ENCODE data around the gene MLYCD. TPM values are rescaled to one million over a fixed set of nuclear protein-coding genes. Genes with fewer than 3 reads are reported as not detected.
A peak's percentile ranks its signal among the peaks of the same experiment; 100 is the strongest.

MLYCD gene
- total RNA-seq, 2 experiments from 2014 or later: 3.3 to 3.8 TPM

DNA sequence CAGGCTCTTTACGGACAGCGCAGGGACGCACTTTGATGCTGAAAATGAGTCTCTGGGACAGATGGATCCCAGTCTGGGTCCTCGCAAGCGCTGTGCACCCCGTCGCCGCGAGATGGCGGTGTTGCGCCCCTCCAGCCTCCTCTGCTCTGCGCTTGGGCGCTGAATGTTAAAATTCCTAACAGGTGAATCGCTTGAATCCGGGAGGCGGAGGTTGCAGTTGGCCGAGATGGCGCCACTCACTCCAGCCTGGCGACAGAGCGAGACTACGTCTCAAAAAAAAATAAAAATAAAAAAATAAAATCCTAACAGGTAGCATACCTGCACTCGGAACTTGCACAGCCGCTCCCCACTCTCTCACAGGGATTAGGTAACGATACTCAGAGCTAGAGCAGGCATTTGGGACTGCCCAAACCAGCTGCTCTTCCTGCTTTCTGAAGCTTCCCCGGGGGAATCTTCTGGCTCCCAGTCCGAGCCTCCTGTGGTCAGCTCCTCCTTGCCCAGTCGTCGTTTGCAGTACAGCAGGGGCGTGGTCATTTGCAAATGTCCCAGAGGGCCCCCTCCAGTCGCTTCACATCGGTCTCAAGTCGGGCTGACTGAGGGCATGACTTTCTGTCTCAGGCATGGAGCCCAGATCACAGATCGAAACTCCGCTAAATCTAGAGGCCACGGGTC, 27.9 kb downstream of the MLYCD start:
- H3K27me3 Mint-ChIP-seq: no peaks in the 10 kb centered on the region
- H3K27ac Mint-ChIP-seq: no peak overlapping the region
- CTCF ChIA-PET: interaction anchor here (0.6 to 2.6 kb wide), 15 partner anchors 10 to 1779 kb away, joined by 3 to 9 read pairs (median 4); partner anchors contain the start of gene OSGIN1
- DNase-seq (peak; percentile 81), ATAC-seq (peak; percentile 93)
- H3K36me3 Mint-ChIP-seq (ENCODE audit: low read depth): no peaks in the 10 kb centered on the region
- no peak overlapping the region for H3K4me3 Mint-ChIP-seq
- no peaks in the 10 kb centered on the region for H3K4me1 Mint-ChIP-seq
- H3K9me3 Mint-ChIP-seq (ENCODE audit: low read depth): no peaks in the 10 kb centered on the region
- POLR2A ChIA-PET: no interaction called here
- intact Hi-C loops (cut with DNase I, micrococcal nuclease): loop anchor here in 1 of 2 experiments (1.0 kb wide), 1 partner anchor 138 kb away; no protein-coding TSS in a partner anchor

DNA sequence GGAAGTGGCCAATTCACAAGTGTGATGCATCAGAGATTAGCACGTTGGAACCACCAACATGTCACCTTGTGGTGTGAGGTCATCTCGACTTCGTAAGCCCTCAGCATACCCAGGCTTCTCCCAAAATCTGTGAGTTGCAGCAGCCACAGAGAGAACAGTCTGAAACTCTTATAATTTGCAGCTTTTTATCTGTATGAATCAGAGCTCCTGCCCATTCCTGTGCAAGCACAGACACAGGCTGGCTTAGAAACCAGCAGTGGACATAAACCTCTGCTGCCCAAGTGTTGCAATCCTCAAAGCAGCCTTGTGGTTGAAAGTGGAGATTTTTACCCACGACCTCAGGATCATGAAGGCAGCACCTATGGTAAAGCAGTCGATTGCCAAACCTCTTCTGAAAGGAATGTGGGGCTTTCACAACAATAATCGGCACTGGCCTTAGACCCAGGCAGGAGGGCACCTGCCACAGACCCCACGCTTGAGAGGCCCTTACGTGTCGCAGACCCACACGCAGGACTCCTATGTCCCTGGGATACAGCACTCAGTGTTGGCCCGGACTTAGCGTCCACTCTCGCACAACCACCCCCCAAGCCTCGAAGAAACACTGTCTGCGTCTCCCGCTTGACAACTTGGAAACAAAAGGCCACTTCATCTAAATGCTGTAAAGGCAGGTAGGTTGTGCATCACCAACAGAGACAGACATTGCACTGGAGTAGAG, 29.6 kb downstream of the MLYCD start:
- no peak for ATAC-seq
- Mint-ChIP-seq H3K4me3 (no peak overlapping the region), H3K4me1 (no peaks in the 10 kb centered on the region), H3K9me3 (ENCODE audit: low read depth) (no peaks in the 10 kb centered on the region), H3K27ac (no peak overlapping the region), H3K36me3 (ENCODE audit: low read depth) (no peaks in the 10 kb centered on the region), H3K27me3 (no peaks in the 10 kb centered on the region)
- intact Hi-C loops (cut with DNase I, micrococcal nuclease): no loop called here
- no peak for DNase-seq
- POLR2A ChIA-PET: no interaction called here
- CTCF ChIA-PET: interaction anchor here (0.6 to 2.5 kb wide), 4 partner anchors 17 to 84 kb away, joined by 3 to 7 read pairs (median 4); no protein-coding TSS in a partner anchor

DNA sequence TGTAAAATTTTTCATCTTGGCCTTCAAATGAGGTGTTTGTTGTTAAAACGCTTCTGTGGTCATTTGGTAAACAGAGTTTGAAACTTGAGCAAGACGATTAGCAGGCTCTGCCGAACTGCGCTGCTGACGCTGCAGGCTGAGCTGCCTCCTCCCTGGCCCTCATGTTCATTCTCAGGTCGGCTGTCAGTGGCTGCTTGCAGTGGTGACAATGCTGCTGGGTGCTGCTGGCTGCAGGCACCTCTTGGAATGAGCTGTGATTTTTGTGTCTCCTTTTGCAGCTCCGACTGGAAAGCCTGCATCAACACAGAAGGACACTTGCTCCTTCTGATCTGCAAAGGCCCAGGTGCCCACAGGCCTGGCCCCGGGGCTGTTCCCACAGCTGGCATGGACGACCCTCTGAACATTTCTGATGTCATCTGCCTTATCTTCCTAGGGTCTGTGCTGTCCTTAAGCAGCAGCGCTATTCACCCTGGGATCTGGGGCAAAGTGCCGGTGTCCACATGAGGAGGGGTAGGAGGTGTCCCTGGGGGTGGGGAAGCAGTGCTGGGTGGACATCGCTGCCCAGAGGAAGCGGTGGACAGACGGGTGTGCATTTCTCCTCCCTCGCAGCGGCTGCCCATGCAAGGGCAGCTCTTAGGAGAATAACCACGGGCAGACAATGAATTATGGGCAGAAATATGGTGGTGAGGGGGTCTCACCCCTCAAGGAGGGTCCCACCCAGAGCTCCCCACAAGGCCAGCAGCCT, 31.1 kb downstream of the MLYCD start:
- H3K27me3 Mint-ChIP-seq: no peaks in the 10 kb centered on the region
- ChIA-PET POLR2A (no interaction called here), CTCF (interaction anchor here (1.0 to 1.1 kb wide), 2 partner anchors 26 to 136 kb away, joined by 4 read pairs; no protein-coding TSS in a partner anchor)
- H3K4me1 Mint-ChIP-seq: no peaks in the 10 kb centered on the region
- ATAC-seq: no peak
- no peaks in the 10 kb centered on the region for H3K36me3 Mint-ChIP-seq (ENCODE audit: low read depth)
- intact Hi-C loops (cut with DNase I, micrococcal nuclease): no loop called here
- DNase-seq: no peak
- no peak overlapping the region for H3K27ac Mint-ChIP-seq
- H3K4me3 Mint-ChIP-seq: no peak overlapping the region
- no peaks in the 10 kb centered on the region for H3K9me3 Mint-ChIP-seq (ENCODE audit: low read depth)

DNA sequence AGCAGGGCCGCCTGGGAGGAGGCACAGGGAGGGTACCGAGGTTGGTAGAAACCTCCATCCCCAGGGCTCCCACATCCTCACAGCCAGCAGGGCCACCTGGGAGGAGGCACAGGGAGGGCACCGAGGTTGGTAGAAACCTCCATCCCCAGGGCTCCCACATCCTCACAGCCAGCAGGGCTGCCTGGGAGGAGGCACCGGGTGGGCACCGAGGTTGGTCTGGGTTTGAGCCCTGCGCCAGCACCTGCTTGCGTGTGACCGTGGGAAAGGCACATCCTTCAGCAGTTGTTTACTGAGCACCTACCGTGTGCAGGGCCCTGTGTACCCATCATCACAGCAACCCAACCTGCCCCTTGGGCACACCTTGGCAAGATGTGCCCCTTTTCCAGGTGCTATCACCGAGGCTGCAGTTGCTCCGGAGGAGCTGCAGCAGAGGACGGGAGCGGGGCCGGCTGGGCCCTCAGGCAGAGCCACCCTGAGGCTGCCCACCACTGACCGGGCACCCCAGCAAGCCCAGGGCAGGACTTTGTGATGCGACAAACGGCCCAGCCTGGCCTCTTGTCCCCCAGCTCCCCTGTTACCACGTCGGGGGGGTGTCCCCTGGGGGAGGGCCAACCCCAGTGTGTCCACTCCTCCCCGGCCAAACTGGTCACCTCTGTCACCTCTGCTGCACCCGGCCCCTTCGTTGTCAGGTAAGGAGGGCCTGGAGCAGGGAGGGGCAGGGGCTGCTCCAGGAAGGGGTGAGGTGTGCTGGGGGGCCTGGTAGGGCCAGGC, 32.0 kb downstream of the MLYCD start:
- ATAC-seq: no peak
- Mint-ChIP-seq H3K36me3 (ENCODE audit: low read depth) (no peaks in the 10 kb centered on the region), H3K4me1 (no peaks in the 10 kb centered on the region), H3K27me3 (no peaks in the 10 kb centered on the region), H3K27ac (no peak overlapping the region), H3K9me3 (ENCODE audit: low read depth) (no peaks in the 10 kb centered on the region), H3K4me3 (no peak overlapping the region)
- CTCF ChIA-PET: interaction anchor here (0.7 kb wide), 1 partner anchor 134 kb away, joined by 4 read pairs; no protein-coding TSS in a partner anchor
- POLR2A ChIA-PET: no interaction called here
- intact Hi-C loops (cut with DNase I, micrococcal nuclease): no loop called here
- no peak for DNase-seq

DNA sequence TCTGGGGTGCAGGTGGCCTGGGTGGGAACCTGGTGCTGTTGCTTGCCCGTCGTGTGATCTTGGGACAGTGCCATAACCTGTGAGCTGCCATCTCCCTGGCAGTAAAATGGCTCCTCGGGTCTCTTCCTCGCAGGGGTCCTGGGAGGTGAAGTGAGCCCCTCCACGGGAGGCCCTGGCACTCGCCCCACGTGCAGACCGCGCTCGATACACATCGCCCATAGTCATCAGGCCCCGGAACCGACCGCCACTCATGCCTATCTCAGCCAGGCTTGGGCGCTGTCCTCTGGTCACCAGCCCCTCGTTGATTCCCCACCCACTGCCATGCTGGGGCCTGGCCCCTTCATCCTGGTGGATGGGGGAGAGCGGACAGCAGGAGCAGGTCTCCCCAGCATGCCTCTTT, 32.6 kb downstream of the MLYCD start:
- CTCF ChIA-PET: no interaction called here
- POLR2A ChIA-PET: no interaction called here

DNA sequence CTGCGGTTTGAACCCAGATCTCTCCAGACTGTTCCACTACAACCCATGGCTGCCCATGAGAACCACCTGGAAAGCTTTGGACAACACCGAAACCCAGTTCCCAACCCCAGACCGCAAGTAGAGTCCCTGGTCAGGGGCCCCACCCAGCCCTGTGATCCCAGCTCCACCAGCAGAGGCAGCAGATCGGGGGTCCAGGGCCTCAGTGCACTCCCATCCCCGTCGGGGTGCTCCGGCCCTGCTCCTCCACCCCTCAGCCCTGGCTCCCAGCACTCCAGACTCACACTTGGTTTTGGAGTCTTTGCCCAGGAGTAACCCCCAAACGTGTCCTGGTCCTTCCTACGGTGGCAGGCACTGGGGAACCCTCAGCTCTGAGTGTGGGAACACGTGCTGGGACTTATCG, 33.4 kb downstream of the MLYCD start:
- Mint-ChIP-seq H3K27me3 (no peaks in the 10 kb centered on the region), H3K9me3 (ENCODE audit: low read depth) (no peaks in the 10 kb centered on the region), H3K4me1 (no peaks in the 10 kb centered on the region), H3K4me3 (no peak overlapping the region), H3K36me3 (ENCODE audit: low read depth) (no peaks in the 10 kb centered on the region), H3K27ac (no peak overlapping the region)
- no peak for DNase-seq
- ChIA-PET CTCF (no interaction called here), POLR2A (no interaction called here)
- no peak for ATAC-seq
- intact Hi-C loops (cut with DNase I, micrococcal nuclease): no loop called here

More for the DNA sequence above, 32.6 kb downstream of the MLYCD start:
- Mint-ChIP-seq H3K4me3 (no peak overlapping the region), H3K4me1 (no peaks in the 10 kb centered on the region), H3K9me3 (ENCODE audit: low read depth) (no peaks in the 10 kb centered on the region), H3K36me3 (ENCODE audit: low read depth) (no peaks in the 10 kb centered on the region), H3K27ac (no peak overlapping the region), H3K27me3 (no peaks in the 10 kb centered on the region)
- intact Hi-C loops (cut with DNase I, micrococcal nuclease): no loop called here
- no peak for DNase-seq
- ATAC-seq: no peak

DNA sequence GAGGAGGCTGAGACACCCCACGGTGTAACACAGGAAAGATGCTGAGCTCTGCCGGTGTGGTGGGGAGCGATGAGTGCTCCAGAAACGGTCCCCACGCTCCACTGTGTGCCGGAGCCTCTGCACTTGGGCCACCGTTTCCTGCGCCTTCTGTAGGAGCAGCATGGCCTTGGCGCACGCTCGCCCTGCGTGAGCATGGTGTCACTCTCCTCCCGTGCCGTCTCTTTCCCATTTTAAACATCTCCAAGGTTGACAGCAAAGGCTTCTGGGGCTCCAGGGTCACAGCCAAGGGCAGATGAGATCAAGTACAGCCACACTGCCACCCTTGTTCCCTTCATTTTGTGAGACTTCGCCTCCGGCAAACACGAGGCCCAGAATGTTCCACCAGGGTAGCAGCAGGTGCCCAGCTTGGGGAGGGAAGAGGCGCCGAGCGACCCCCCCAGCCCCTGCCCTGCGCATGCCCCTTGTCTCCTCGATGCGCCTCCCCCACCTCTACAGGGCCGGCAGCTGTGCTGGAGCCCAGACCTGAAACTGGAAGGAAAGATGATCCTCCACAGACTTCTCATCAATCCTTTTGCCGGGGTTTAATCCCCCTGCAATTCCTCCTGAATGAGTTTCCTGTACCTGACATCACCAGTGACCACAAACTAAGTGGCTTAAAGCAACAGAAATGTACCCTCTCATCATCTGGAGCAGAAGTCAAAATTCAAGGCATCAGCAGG, 34.2 kb downstream of the MLYCD start:
- intact Hi-C loops (cut with DNase I, micrococcal nuclease): no loop called here
- Mint-ChIP-seq H3K4me3 (no peak overlapping the region), H3K27ac (no peak overlapping the region), H3K36me3 (ENCODE audit: low read depth) (no peaks in the 10 kb centered on the region), H3K4me1 (no peaks in the 10 kb centered on the region), H3K9me3 (ENCODE audit: low read depth) (no peaks in the 10 kb centered on the region), H3K27me3 (no peaks in the 10 kb centered on the region)
- ChIA-PET POLR2A (no interaction called here), CTCF (interaction anchor here (0.7 kb wide), 1 partner anchor 44 kb away, joined by 4 read pairs; no protein-coding TSS in a partner anchor)
- DNase-seq: no peak
- ATAC-seq: no peak

DNA sequence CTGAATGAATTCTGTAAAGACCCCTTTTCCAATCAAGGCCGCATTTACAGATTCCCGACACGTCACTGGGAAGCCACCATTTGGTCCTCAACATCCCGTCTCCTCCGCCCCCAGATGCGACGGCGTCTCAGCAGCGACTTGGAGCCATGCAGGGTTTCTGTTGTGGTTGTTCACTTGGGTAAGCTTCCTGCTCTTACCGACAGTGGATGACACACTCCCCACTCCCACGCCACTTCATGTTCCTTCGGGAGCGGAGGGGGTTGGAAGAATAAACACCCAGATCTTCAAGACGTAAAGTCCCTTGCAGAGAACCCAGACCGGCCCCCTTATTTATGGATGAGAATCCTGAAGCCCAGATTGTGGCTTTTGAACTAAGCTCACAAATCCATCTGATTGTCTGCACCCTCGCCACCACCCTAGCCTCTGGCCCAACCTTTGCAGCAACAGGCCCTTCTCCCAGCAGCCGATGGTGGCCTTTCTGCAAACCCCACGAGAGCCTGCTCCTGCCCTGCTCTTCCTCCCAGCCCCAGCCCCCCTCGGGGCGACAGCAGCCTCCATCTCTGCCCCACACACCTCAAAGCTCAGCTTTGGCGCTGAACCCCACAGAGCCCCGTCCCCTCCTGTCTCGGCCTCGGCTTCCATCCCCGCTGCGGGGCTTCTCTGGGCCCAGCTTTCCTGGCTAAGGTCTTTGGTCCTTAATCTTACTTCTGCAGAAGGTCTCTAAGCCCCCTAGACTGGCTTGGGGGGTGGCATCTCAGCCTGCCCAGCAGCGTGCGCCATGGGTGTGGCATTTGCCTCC, 35.2 kb downstream of the MLYCD start:
- DNase-seq: no peak
- ATAC-seq: no peak
- Mint-ChIP-seq H3K4me3 (no peak overlapping the region), H3K27ac (no peak overlapping the region), H3K9me3 (ENCODE audit: low read depth) (no peaks in the 10 kb centered on the region), H3K4me1 (no peaks in the 10 kb centered on the region), H3K27me3 (no peaks in the 10 kb centered on the region), H3K36me3 (ENCODE audit: low read depth) (no peaks in the 10 kb centered on the region)
- intact Hi-C loops (cut with DNase I, micrococcal nuclease): no loop called here
- CTCF ChIA-PET: no interaction called here
- POLR2A ChIA-PET: no interaction called here

DNA sequence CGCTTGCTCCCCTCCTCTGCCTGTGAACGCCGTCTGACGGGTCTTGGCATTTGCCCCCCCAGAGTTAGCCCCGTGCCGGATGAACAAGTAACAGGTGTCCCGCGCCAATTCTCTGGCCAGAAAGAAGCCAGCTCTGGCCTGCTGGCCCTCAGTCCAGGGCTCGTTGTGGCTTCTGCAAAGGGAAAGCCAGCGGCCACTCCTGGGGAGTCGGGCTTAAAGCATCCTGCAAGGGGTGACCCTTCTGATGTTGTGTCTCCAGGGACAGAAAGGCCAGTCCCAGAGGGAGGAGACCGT, 35.7 kb downstream of the MLYCD start:
- H3K27me3 Mint-ChIP-seq: no peaks in the 10 kb centered on the region
- H3K4me3 Mint-ChIP-seq: no peak overlapping the region
- no peak overlapping the region for H3K27ac Mint-ChIP-seq
- peaks cover 4% of the 10 kb centered on the region for H3K4me1 Mint-ChIP-seq
- ATAC-seq (no peak), DNase-seq (no peak)
- POLR2A ChIA-PET: no interaction called here
- no peaks in the 10 kb centered on the region for H3K36me3 Mint-ChIP-seq (ENCODE audit: low read depth)
- intact Hi-C loops (cut with DNase I, micrococcal nuclease): no loop called here
- no peaks in the 10 kb centered on the region for H3K9me3 Mint-ChIP-seq (ENCODE audit: low read depth)
- CTCF ChIA-PET: no interaction called here

DNA sequence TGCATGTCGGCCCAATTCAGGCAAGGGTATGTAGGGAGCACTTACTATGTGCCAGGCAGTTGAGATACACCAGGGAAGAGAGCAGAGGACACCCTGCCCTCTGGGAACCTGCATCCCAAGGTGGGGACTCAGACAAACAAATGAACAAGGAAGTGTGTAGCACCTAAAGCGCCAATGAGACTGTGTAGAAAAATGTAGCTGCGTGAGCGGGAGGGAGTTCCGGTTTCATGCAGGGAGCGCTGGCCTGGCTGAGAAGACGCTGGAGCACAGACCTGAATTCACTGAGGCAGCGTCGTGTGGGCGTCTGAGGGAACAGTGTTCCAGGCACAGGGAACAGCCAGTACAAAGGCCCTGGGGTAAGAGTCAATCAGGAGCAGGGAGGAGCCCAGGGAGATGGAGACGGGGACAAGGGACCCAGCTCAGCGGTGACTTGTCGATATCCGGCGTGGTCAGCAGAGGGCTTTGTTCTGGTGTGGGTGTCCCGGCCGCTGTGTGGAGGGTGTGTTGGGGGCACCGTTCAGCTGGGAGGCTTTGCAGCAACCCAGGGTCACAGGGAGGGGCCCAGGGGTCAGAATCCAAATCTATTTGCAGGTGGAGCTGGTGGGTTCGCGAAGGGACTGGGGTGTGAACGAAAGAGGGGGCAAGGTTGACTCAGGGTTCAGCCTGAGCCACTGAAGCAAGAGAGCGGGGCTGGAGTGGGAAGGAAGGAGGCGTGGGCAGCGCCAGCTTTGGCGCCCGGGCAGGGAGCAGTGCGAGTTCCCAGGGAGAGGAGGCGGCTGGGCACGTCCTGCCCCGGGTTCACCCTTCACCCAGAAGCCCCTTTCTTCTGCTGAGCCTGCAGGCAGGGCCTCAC, 36.3 kb downstream of the MLYCD start:
- no peaks in the 10 kb centered on the region for H3K36me3 Mint-ChIP-seq (ENCODE audit: low read depth)
- no peaks in the 10 kb centered on the region for H3K27me3 Mint-ChIP-seq
- ATAC-seq (no peak), DNase-seq (no peak)
- H3K4me1 Mint-ChIP-seq: peaks cover 4% of the 10 kb centered on the region
- no peak overlapping the region for H3K4me3 Mint-ChIP-seq
- ChIA-PET POLR2A (no interaction called here), CTCF (interaction anchor here (0.6 to 2.1 kb wide), 3 partner anchors 9 to 894 kb away, joined by 3 to 9 read pairs (median 3); no protein-coding TSS in a partner anchor)
- H3K27ac Mint-ChIP-seq: no peak overlapping the region
- H3K9me3 Mint-ChIP-seq (ENCODE audit: low read depth): no peaks in the 10 kb centered on the region
- intact Hi-C loops (cut with DNase I, micrococcal nuclease): no loop called here
